ENCODE results near the gene PPP1R7. TPM values are rescaled to one million over a fixed set of nuclear protein-coding genes. Genes with fewer than 3 reads are reported as not detected.

PPP1R7 gene
- total RNA-seq, 1 donor = 46.7 TPM

GRCh38 chr2:241130316-241130715, 20.0 kb upstream of the PPP1R7 start:
- peak; percentile 14 for DNase-seq (ENCODE audit: insufficient read length, low spot score, missing footprints)
- Histone ChIP-seq H3K9me3 (ENCODE audit: low read depth, low read length) (no peaks in the 10 kb centered on the region), H4K20me1 (ENCODE audit: insufficient read depth, low read length) (no peaks in the 10 kb centered on the region), H2AFZ (ENCODE audit: low read length) (no peak overlapping the region), H3K79me2 (ENCODE audit: insufficient read depth, low read length) (no peaks in the 10 kb centered on the region), H3K4me3 (ENCODE audit: insufficient read depth, low read length) (no peak overlapping the region), H3K36me3 (ENCODE audit: insufficient read depth, low read length) (no peaks in the 10 kb centered on the region), H3K4me2 (ENCODE audit: insufficient read depth, low read length) (no peak overlapping the region), H3K27ac (ENCODE audit: low read depth, low read length) (no peak overlapping the region), H3K27me3 (ENCODE audit: insufficient read depth, low read length) (no peaks in the 10 kb centered on the region), H3K4me1 (ENCODE audit: insufficient read depth, low read length) (no peaks in the 10 kb centered on the region)
- TF ChIP-seq CTCF (IDR thresholded peaks at IDR 0.05; ENCODE audit: extremely low read depth, low read depth, low read length) = no peak

- Histone ChIP-seq H3K4me2 (ENCODE audit: insufficient read depth, low read length) (no peak overlapping the region), H3K27me3 (ENCODE audit: insufficient read depth, low read length) (no peaks in the 10 kb centered on the region), H3K36me3 (ENCODE audit: insufficient read depth, low read length) (no peaks in the 10 kb centered on the region), H3K9me3 (ENCODE audit: low read depth, low read length) (no peaks in the 10 kb centered on the region), H4K20me1 (ENCODE audit: insufficient read depth, low read length) (no peaks in the 10 kb centered on the region), H3K27ac (ENCODE audit: low read depth, low read length) (no peak overlapping the region), H3K4me1 (ENCODE audit: insufficient read depth, low read length) (no peaks in the 10 kb centered on the region), H3K79me2 (ENCODE audit: insufficient read depth, low read length) (no peaks in the 10 kb centered on the region), H3K4me3 (ENCODE audit: insufficient read depth, low read length) (no peak overlapping the region), H2AFZ (ENCODE audit: low read length) (no peak overlapping the region)
- no peak for TF ChIP-seq CTCF (IDR thresholded peaks at IDR 0.05; ENCODE audit: extremely low read depth, low read depth, low read length)
- DNase-seq (ENCODE audit: insufficient read length, low spot score, missing footprints) = no peak
These were observed 18.7 kb upstream of the PPP1R7 start for GRCh38 chr2:241131531-241131930.

- no peak overlapping the region for H3K27ac ChIP-seq (ENCODE audit: low read depth, low read length)
These were observed 17.5 kb upstream of the PPP1R7 start for GRCh38 chr2:241132538-241133435.

More at GRCh38 chr2:241132538-241133435, 17.5 kb upstream of the PPP1R7 start:
- H3K4me2 ChIP-seq (ENCODE audit: insufficient read depth, low read length) = no peak overlapping the region
- no peak overlapping the region for H3K4me3 ChIP-seq (ENCODE audit: insufficient read depth, low read length)
- no peaks in the 10 kb centered on the region for H3K36me3 ChIP-seq (ENCODE audit: insufficient read depth, low read length)
- no peaks in the 10 kb centered on the region for H4K20me1 ChIP-seq (ENCODE audit: insufficient read depth, low read length)
- no peaks in the 10 kb centered on the region for H3K9me3 ChIP-seq (ENCODE audit: low read depth, low read length)
- H3K27me3 ChIP-seq (ENCODE audit: insufficient read depth, low read length) = no peaks in the 10 kb centered on the region
- no peak for TF ChIP-seq CTCF (IDR thresholded peaks at IDR 0.05; ENCODE audit: extremely low read depth, low read depth, low read length)
- DNase-seq (ENCODE audit: insufficient read length, low spot score, missing footprints) = peak; percentile 48
- no peaks in the 10 kb centered on the region for H3K4me1 ChIP-seq (ENCODE audit: insufficient read depth, low read length)
- H3K79me2 ChIP-seq (ENCODE audit: insufficient read depth, low read length) = no peaks in the 10 kb centered on the region
- no peak overlapping the region for H2AFZ ChIP-seq (ENCODE audit: low read length)

Measured in osteoblast (primary cell).